Ovary (tissue), 3 donors: ENCODE data around the gene KCNAB1.

ENCODE experiments used
- CTCF ChIP-seq, 3 donors: fragments of 450-650 bp in 2 of 3; fragments of 200-600 bp in 1 of 3; IDR thresholded peaks; one replicate each; pipeline versions ENCODE4 v1.5.1 to v1.8.0; 2016 to 2022; ENCODE audit warnings: antibody characterized with exemption in 3 of 3, mild to moderate bottlenecking in 1 of 3
- EP300 ChIP-seq: sonication (generic); formaldehyde crosslinking; IDR thresholded peaks from one replicate; pipeline ENCODE4 v1.6.1; 2017; ENCODE audit warnings: antibody characterized with exemption
- donor health status: DM: no; HTN: no; CAD: no.

DNA sequence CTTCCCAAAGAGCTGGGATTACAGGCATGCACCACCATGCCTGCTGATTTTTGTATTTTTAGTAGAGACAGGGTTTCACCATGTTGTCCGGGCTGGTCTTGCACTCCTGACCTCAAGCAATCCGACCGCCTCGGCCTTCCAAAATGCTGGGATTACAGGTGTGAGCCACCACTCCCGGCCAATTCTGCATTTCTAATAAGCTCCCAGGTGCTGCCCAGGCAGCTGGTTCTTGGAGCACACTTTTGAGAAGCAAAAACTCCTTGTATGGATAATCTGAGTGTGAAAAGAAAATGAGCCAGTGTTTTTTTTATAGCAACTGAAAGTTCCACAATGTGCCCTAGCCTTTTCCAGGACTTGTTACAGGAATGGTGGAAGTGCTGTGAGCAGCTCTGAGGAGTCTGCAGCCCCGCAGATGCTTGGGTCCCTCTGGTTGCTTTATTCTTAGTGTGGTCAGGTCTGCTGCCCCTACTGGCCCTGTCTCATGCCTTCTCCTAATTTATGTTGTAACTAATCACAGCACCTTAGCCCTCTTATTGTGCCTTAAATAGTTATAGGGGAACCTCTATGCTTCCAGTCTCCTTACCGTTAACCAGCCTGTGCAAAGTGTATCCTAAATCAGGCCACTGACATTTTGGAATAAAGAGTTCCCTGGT lies 13.5 kb upstream of the KCNAB1 start:
- TF ChIP-seq EP300 (no peak), CTCF (IDR thresholded peaks at IDR 0.05) (no peak)
